GM12878 (cell line): ENCODE measurements around the gene FLVCR2. TPM values are rescaled to one million over a fixed set of nuclear protein-coding genes. Genes with fewer than 3 reads are reported as not detected.

Experiments used
- ATAC-seq: fragments of 200-7000 bp; cut with Tn5 transposase; 3 replicates; pipeline ENCODE4 v1.9.1; 2020; ENCODE audit warnings: mild to moderate bottlenecking, moderate library complexity
- BruUV-seq: library from RNA; stranded (reverse); fragments of 400-500 nt; replicated peaks from 2 replicates; lab custom pipeline; 2021; lab: Mats Ljungman, UMichigan
- CTCF ChIA-PET: fragments of 300-600 bp; sonication (Branson Sonifier 250); formaldehyde crosslinking; extraction: SDS; loops from one replicate; lab custom pipeline; 2021; ENCODE audit warnings: inconsistent platforms; lab: Yijun Ruan, JAX
- POLR2A ChIA-PET: fragments of 350-600 bp; formaldehyde crosslinking; extraction: SDS; loops from one replicate; lab custom pipeline; 2021; ENCODE audit warnings: inconsistent platforms; lab: Charles Lee
- RAD21 ChIA-PET: fragments of 300-600 bp; sonication (Branson Sonifier 250); formaldehyde crosslinking; loops from one replicate; lab custom pipeline; 2023; ENCODE audit warnings: antibody characterized with exemption; ENCODE audit not compliant: unreplicated experiment; lab: Charles Lee
- SMC1A ChIA-PET: fragments of 300-600 bp; sonication (Branson Sonifier 250); formaldehyde crosslinking; loops from one replicate; lab custom pipeline; 2023; ENCODE audit not compliant: unreplicated experiment, uncharacterized antibody; lab: Charles Lee
- DNase-seq: peaks from one replicate; pipeline ENCODE4 v3.0.0-alpha.2; 2011; ENCODE audit warnings: low read depth, low spot score
- FAIRE-seq: peaks from 3 replicates; lab custom pipeline; 2011; peaks lifted over from hg19 to GRCh38; lab: Jason Lieb, UNC
- H2AFZ ChIP-seq: 2 replicates; pipeline ENCODE4 v1.6.0; 2011; ENCODE audit warnings: low read depth, low read length, control low read depth; ENCODE audit not compliant: control insufficient read depth
- H3K27ac ChIP-seq: 2 replicates; pipeline ENCODE4 v1.5.1; 2011; ENCODE audit warnings: control low read depth; ENCODE audit not compliant: control insufficient read depth, insufficient read depth
- H3K27me3 ChIP-seq, 2 experiments: replicated peaks in 1 of 2; 2 replicates each; pipeline versions ENCODE4 v1.6.0 to v1.6.1; 2011; ENCODE audit warnings: low read length in 1 of 2; ENCODE audit not compliant: control insufficient read depth in 2 of 2, insufficient read depth in 2 of 2
- H3K36me3 ChIP-seq, 2 experiments: 2 replicates each; pipeline ENCODE4 v1.5.1; 2011; ENCODE audit warnings: low read length in 1 of 2; ENCODE audit not compliant: control insufficient read depth in 2 of 2, insufficient read depth in 2 of 2
- H3K4me1 ChIP-seq: 2 replicates; pipeline ENCODE4 v1.6.1; 2011; ENCODE audit warnings: mild to moderate bottlenecking, low read length, moderate library complexity, mixed read lengths; ENCODE audit not compliant: control insufficient read depth, insufficient read depth
- H3K4me2 ChIP-seq: 2 replicates; pipeline ENCODE4 v1.6.0; 2011; ENCODE audit warnings: control low read depth; ENCODE audit not compliant: control insufficient read depth, insufficient read depth
- H3K4me3 ChIP-seq: fragments of 200-600 bp; sonication (generic); 2 replicates; pipeline ENCODE4 v1.5.1; 2016
- H3K79me2 ChIP-seq: 2 replicates; pipeline ENCODE4 v1.6.0; 2011; ENCODE audit warnings: low read length; ENCODE audit not compliant: control insufficient read depth, insufficient read depth
- H3K9ac ChIP-seq: 2 replicates; pipeline ENCODE4 v1.8.0; 2011; ENCODE audit warnings: low read length, control low read depth, mixed read lengths; ENCODE audit not compliant: control insufficient read depth, insufficient read depth
- H3K9me3 ChIP-seq: replicated peaks from 3 replicates; pipeline ENCODE4 v1.5.1; 2011; ENCODE audit warnings: mild to moderate bottlenecking, low read length; ENCODE audit not compliant: control insufficient read depth, insufficient read depth
- H4K20me1 ChIP-seq: 2 replicates; pipeline ENCODE4 v1.6.0; 2011; ENCODE audit not compliant: control insufficient read depth, insufficient read depth
- CREM ChIP-seq: IDR thresholded peaks from 2 replicates; pipeline ENCODE4 v1.6.1; 2014; ENCODE audit warnings: antibody characterized with exemption, low read depth
- DPF2 ChIP-seq: fragments of 450-650 bp; IDR thresholded peaks from 2 replicates; pipeline ENCODE4 v1.6.1; 2017; ENCODE audit warnings: mild to moderate bottlenecking
- E4F1 ChIP-seq: fragments of 450-650 bp; IDR thresholded peaks from 2 replicates; pipeline ENCODE4 v1.6.1; 2018; ENCODE audit warnings: borderline replicate concordance, mild to moderate bottlenecking; ENCODE audit not compliant: partially characterized antibody
- EED ChIP-seq: sonication (generic); IDR thresholded peaks from 2 replicates; pipeline ENCODE4 v1.6.1; 2016; ENCODE audit warnings: antibody characterized with exemption, low read depth
- WGBS: methylation state at CpG from one replicate; pipeline ENCODE4 v1.1.6; 2016; ENCODE audit warnings: low lambda C conversion rate; ENCODE audit not compliant: insufficient replicate concordance, insufficient coverage; ENCODE audit errors: missing lambda C conversion rate; 5-methylcytosine and 5-hydroxymethylcytosine counted together
- in situ Hi-C: fragments of 300-500 bp; cut with MboI; formaldehyde crosslinking; loops from 9 replicates; pipeline ENCODE4 v1.14.3; 2018; ENCODE audit warnings: mixed read lengths
- intact Hi-C: fragments of 100-400 bp; cut with micrococcal nuclease; formaldehyde crosslinking; loops from one replicate; pipeline ENCODE4 v1.14.2; 2022; ENCODE audit not compliant: unreplicated experiment
- polyA plus RNA-seq, 11 experiments: library from polyadenylated mRNA; depleted of rRNA in 4 of 11; unstranded in 6 of 11; stranded (reverse) in 5 of 11; fragments of >200 nt; fragmentation: Nextera tagmentation in 4 of 11; fragmentation: Illumina TruSeq in 1 of 11; extraction: Ambion mirVana in 4 of 11; extraction: Trizol in 1 of 11; gene quantifications; 1 replicate in 1 of 11; 2 replicates in 10 of 11; pipeline versions ENCODE4 v1.2.1 to v1.2.3, GENCODE V29; 2011 to 2016; ENCODE audit warnings: inconsistent platforms in 2 of 11, missing spikeins in 2 of 11, low read depth in 1 of 11
- total RNA-seq, 4 experiments: library from RNA; depleted of rRNA in 3 of 4; stranded (reverse); fragments of >200 nt in 3 of 4; fragmentation: Illumina TruSeq in 1 of 4; extraction: Trizol in 1 of 4; gene quantifications; 2 replicates each; pipeline versions ENCODE4 v1.2.1 to v1.2.3, GENCODE V29; 2013 to 2021
- TF ChIP-seq, protein P1 (sequence below): fragments of 450-650 bp; IDR thresholded peaks from 2 replicates; pipeline ENCODE4 v1.6.1; 2017; ENCODE audit warnings: antibody characterized with exemption, mild to moderate bottlenecking, moderate library complexity

FLVCR2 gene
- total and polyA plus RNA-seq, 10 of the 15 experiments (the other 5 are each of a cell fraction or from before 2014, with no cell fraction given): 0.24 to 3.7 (median 1.6) TPM

DNA sequence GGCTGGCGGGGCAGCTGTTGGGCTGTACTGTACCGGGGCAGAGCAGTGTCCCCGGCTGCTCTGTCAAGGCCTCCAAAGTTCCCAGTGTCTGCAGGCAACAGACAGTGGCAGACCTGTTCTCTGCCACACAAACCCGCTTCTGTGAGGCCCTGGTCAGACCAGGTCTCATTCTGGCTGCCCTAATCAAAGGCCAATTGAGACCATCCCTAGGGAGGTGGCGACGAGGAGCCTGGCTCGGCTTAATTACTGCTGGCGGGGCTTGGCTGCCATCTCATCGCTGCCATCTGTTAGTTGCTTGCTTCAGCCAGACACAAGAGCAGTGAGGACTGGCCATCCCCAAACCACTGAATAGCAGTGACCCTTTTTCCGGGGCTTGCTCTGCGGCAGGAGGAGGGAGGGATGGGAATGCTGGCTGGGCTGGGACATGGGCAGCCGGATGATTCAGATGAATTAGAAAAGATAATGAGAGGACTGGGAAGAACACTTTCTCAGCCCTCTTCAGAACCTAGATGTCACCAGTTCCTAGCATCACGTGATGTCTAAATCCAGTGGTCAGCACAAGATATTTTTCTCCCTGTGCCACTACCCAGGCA lies 57.8 kb downstream of the FLVCR2 start:
- no peak for ATAC-seq
- SMC1A ChIA-PET: interaction anchor here (0.7 to 1.3 kb wide), 5 partner anchors 10 to 117 kb away, joined by 3 to 4 read pairs (median 3); no protein-coding TSS in a partner anchor
- POLR2A ChIA-PET: no interaction called here
- TF ChIP-seq EED: no peak
- TF ChIP-seq DPF2: no peak
- TF ChIP-seq CREM: no peak
- TF ChIP-seq, protein P1, sequence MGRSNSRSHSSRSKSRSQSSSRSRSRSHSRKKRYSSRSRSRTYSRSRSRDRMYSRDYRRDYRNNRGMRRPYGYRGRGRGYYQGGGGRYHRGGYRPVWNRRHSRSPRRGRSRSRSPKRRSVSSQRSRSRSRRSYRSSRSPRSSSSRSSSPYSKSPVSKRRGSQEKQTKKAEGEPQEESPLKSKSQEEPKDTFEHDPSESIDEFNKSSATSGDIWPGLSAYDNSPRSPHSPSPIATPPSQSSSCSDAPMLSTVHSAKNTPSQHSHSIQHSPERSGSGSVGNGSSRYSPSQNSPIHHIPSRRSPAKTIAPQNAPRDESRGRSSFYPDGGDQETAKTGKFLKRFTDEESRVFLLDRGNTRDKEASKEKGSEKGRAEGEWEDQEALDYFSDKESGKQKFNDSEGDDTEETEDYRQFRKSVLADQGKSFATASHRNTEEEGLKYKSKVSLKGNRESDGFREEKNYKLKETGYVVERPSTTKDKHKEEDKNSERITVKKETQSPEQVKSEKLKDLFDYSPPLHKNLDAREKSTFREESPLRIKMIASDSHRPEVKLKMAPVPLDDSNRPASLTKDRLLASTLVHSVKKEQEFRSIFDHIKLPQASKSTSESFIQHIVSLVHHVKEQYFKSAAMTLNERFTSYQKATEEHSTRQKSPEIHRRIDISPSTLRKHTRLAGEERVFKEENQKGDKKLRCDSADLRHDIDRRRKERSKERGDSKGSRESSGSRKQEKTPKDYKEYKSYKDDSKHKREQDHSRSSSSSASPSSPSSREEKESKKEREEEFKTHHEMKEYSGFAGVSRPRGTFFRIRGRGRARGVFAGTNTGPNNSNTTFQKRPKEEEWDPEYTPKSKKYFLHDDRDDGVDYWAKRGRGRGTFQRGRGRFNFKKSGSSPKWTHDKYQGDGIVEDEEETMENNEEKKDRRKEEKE: no peak
- no peak for TF ChIP-seq E4F1
- no peak for FAIRE-seq
- H3K36me3 ChIP-seq: no peaks in the 10 kb centered on the region
- H3K9me3 ChIP-seq: no peaks in the 10 kb centered on the region
- no peaks in the 10 kb centered on the region for H4K20me1 ChIP-seq
- H2AFZ ChIP-seq: no peak overlapping the region
- DNase-seq: no peak
- H3K27ac ChIP-seq: no peak overlapping the region
- CTCF ChIA-PET: interaction anchor here (1.1 kb wide), 4 partner anchors 8 to 59 kb away, joined by 3 to 8 read pairs (median 4); no protein-coding TSS in a partner anchor
- RAD21 ChIA-PET: no interaction called here
- H3K4me1 ChIP-seq: no peaks in the 10 kb centered on the region
- in situ Hi-C loops: no loop called here
- 77% methylated on average over 13 of the region's 13 CpGs for WGBS
- H3K79me2 ChIP-seq: no peaks in the 10 kb centered on the region
- intact Hi-C loops: no loop called here
- H3K27me3 ChIP-seq: no peaks in the 10 kb centered on the region
- no peak overlapping the region for H3K4me3 ChIP-seq
- no peak overlapping the region for H3K9ac ChIP-seq
- H3K4me2 ChIP-seq: no peak overlapping the region
- BruUV-seq: no TSS peak
